ENCODE results near the gene UNC5C.

UNC5C gene

GRCh38 chr4:95546221-95546620 is 2.6 kb downstream of the UNC5C start:
- no peak for DNase-seq

DNA sequence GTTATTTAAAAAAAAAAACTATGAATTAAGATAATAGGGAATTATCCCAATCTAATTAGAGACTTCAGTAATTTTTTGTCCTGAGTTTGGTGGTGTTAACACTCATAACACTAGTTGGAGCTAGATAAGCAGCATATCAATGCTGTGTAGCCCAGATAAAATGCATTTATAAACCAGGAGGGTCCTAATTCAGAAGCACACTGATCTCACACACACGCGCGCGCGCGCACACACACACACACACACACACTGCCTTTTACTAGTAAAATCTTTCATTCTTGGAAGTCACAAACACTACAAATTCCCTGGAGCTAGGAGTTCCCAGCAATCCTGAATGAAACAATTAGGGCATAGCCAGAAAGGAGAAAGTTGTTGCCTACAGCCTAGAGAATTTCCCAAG is 3.2 kb downstream of the UNC5C start:
- DNase-seq = no peak

DNA sequence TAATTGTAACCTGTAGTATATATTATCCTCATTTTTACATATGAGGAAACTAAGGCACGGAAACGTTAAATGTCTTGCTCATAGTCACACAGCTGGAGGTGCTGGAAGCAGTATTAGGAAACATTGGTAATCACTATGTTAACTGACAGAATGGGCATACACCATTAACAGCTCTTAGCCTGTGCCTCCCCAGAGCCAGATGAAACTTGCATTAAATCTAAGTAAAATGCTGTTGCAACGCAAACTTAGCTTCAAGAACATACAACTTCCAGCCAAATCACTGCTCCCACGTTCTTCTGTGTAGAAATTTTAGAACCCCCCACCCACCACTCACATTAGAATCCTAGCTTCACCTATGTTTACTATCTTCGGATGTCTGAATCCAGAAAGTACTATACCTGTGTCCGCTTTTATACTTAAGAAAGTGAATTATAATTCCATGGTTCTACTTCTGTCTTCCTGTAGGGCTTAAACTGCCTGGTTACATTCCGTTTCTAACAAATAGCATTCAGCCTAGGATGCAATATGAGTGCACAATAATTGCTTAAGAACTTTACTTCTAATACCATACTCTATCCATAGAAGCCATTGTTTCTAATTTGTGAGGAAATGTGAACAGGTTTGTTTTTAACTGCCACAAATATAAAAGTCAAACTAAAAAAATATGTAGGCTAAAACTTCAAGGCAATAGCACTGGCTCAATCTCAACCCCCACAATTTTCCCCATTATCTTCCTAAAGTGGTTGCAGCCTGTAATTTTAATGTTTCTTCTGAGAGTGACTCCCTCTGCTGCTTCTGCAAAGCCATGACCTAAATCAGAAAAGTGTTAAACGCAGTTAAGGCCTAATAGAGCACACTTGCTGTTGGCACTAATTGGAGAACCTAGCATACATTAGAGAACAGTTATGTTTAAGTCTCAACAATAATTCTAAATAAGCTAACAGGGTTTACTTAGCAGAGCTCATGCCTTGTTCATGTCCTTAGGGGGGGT is 4.4 kb downstream of the UNC5C start:
- no peak for DNase-seq

DNA sequence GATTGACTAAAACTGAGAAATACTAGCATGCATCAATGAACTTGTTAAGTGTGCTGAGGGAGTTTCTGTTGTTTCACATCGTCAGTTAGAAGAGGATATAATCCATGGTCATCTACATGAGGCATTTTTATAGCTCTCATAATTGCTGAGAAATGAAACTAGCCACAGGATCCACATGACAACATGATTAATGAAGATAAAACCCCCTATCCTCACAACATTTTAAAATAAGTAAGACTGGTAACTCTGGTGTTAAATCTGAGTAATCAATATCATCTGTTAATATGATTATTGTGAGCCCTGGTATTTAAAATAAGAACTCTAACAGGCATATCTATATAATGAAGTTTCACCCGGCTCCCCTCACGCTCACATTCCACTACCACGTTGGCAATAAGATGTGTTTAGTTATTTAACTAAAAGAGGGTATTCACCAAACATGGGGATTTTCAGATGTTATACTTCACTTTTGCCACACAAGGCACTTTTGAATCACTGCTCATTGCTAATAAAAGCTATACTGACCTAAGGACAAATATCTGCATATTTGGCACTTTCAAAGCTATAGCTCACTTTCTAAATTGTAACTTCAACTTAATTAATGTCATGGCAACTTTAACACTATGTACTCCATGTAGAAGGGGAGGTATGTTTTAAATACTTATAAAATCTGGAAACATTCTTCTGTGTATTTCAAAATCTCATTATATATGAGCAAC is 6.7 kb downstream of the UNC5C start:
- DNase-seq = no peak

GRCh38 chr4:95541094-95541493 is 7.7 kb downstream of the UNC5C start:
- no peak for DNase-seq

DNA sequence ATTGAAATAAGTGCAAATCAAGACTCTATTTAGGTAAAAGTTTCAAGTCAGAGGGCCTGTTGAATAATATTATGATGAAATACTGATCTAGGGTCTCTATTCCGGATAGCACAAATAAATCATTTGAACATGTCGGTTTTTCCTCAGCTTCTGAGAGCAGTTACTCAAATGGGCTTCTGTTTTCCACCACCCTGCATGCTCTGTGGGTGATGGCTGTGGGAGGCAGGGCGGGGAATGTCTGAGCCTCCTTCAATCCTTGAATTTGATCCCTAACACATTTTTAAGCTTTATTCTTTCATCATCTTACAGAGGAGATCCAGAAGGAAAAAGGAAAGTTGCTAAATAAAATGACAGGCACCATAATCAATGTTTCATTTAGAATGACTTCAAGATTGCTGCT is 8.5 kb downstream of the UNC5C start:
- no peak for DNase-seq

DNA sequence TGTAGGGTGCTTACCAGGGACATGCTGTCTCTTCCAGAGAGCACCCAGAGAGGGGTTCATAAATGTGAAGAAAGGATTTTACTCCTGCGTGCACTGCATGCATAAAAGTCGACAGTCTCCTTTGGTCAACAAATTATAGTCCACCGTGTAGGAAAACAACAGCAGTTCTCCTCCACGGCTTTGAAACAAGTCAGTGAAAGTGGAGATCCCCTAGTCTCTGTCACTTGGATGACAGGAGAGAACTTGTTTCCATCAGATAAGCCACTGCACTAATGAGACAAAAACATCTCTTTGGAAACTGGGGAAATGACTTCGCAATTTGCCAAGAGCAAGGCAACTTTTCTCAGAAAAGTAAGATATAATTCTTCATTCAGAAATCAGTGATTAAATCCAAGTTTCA is 9.7 kb downstream of the UNC5C start:
- DNase-seq = no peak

- no peak for DNase-seq
Observed at GRCh38 chr4:95537863-95538488, 10.8 kb downstream of the UNC5C start.

DNA sequence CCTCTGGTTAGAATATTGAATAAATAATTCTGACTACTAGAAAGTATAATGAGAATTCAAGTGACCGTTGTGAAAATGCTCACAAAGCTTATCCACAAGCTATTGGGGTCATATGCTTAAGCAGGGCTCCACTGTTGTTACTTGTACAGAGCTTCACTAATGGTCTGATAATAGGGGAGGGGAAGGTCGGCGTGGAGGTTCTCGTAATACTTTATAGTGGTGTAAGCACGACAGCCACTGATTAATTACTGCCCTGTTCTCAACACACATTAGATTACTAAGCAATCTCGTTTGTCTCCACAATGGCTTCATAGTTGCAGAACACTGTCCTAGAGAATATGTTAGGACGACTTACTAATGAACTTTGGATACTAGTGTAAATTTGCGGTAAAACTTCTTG is 11.6 kb downstream of the UNC5C start:
- no peak for DNase-seq

GRCh38 chr4:95536650-95537049 is 12.1 kb downstream of the UNC5C start:
- no peak for DNase-seq

GRCh38 chr4:95535180-95535579 is 13.6 kb downstream of the UNC5C start:
- DNase-seq = no peak

DNA sequence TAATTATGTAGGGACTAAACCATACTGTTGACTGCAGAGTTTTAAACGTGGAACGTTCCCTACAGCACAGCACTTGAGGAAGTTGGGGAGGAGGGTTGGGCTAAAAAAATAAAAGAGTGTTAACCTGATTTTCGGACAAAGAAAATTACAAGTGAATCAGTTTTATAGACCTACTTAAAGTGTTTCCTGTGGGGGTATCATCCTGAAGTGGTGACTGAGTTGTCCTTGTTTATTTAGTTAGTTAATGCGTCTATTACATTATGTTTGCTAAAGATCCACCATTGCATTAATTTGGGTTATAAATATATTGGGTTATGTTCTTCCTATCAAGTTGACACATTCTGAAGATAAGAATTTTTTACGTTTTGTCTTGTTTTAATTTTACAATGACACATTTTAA is 14.7 kb downstream of the UNC5C start:
- no peak for DNase-seq

DNA sequence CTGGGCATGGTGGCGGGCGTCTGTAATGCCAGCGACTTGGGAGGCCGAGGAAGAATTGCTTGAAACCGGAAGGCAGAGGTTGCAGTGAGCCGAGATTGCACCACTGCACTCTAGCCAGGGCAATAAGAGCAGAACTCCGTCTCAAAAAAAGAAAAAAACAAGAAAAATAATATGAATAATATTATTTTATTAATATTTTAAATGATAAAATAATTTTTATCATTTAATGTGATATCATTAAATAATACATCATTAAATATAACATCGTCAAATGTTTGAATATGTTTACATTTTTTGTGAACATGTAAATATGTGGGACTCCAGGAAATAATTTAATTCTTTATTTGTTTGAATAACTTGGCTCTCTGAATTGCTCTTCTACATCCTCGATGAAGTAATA is 15.5 kb downstream of the UNC5C start:
- no peak for DNase-seq

- DNase-seq = no peak
Observed at GRCh38 chr4:95532305-95532704, 16.5 kb downstream of the UNC5C start.

GRCh38 chr4:95531141-95531540 is 17.6 kb downstream of the UNC5C start:
- DNase-seq = no peak

GRCh38 chr4:95529946-95530345 is 18.8 kb downstream of the UNC5C start:
- no peak for DNase-seq

DNA sequence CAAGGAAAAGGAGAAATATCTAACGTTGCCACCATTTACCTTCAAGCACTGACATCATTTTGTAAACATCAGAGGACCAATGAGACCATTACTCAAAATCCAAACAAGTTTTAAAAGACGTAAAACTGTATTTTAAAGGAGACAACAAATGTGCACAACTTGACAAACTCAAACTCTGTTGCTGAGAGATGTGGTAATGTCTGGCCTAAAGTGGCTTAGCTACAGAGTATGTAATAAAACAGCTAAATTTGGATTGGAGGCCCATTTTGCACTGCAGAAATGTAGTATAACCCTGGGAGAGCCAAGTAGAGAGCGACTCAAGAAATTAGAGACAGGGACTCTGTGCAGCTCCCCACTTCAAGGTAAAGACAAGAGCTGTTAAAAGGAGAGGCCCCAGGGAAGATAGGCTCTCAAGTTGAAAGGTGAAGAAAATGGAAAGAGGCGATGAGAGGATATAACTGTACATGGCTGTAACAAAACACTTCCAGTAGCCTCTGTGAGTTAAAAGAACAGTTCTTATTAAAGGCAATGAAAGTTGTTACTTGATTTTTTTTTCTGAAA is 20.3 kb downstream of the UNC5C start:
- no peak for DNase-seq

GRCh38 chr4:95526075-95526474 is 22.7 kb downstream of the UNC5C start:
- no peak for DNase-seq

DNA sequence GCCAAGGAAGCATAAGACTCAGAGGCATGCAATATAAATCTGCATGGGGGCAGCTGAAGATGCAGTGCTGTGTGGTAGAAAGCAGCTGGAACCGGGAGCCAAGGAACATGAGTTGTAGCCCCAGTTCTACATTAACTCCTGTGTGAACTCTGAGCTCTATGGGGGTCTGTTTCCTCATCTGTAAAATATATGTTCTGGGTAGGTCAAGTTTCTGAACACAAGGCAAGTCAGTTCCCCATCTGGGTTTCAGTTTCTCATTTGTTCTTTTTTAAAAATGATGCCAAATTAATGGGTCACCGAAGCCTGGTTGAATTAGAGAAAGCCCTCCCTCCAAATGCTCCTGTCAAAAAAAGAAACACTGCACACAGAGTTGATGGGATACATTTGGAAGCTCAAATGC is 24.0 kb downstream of the UNC5C start:
- no peak for DNase-seq

DNA sequence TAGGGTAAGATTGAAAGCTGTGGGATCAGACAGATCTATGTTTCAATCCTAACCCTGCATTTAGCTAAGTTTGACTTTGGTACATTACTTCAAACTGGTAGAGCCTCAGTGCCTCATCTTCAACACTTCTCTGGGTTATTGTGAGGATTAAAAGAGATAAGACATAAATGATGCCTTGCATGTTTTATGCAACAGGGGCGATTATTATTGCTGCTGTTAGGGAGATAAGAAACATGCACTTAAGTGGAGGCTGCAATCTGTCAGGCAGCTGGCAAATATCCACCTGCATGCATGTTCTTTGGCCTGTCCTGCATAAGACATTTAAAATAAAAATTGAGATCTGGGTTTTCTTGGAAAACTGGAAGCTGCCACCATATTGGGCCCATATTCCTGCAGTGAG is 24.6 kb downstream of the UNC5C start:
- no peak for DNase-seq

- no peak for DNase-seq
Observed at GRCh38 chr4:95522682-95523530, 25.9 kb downstream of the UNC5C start.

Measured in effector CD8-positive, alpha-beta T cell (primary cell).